OCI-LY3 (cell line): ENCODE measurements around the gene STRIP1.

Experiments
- EZH2phosphoT487 ChIP-seq: fragments of 200-600 bp; shearing (Covaris generic); IDR thresholded peaks from 2 replicates; pipeline ENCODE4 v1.6.1; 2018; ENCODE audit warnings: antibody characterized with exemption, mixed run types, low read depth
- TF ChIP-seq, protein P1 (sequence below): fragments of 200-600, 300-600 bp; sonication (generic); IDR thresholded peaks from 2 replicates; pipeline ENCODE4 v1.5.1; 2014; ENCODE audit warnings: antibody characterized with exemption, low read length, low read depth

DNA sequence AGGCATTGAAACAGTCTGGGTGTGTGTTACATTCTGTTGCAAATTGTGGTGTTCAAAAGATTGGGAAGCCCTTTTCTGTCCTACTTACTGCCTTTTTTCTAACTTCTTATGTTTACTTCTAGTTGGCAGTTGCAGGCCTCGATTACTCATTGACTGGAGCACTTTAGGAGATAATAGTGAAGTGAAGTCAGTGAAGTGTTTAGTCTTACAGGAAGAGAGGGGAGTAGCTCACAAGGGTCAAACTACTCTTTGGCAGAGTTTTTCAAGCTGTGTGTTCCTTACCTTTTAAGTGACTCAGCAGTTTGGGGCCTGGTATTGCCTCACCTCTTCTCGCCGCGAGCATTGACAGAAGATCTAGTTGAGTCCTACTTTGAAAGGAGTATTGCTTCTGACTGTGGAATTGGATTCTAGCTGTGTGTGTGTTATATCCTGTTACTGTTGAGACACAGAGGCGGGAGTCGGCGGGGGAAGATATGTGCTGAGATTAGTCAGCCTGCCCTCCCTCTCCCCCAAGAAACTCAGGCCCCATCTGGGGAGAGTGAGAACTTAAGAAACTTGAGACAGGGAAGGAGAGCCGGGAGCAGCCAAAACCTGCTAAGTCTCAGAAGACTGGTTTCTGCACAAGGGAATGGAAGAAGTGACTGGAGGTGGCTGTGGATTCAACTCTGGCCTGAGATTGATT, 30.5 kb upstream of the STRIP1 start:
- TF ChIP-seq, protein P1, sequence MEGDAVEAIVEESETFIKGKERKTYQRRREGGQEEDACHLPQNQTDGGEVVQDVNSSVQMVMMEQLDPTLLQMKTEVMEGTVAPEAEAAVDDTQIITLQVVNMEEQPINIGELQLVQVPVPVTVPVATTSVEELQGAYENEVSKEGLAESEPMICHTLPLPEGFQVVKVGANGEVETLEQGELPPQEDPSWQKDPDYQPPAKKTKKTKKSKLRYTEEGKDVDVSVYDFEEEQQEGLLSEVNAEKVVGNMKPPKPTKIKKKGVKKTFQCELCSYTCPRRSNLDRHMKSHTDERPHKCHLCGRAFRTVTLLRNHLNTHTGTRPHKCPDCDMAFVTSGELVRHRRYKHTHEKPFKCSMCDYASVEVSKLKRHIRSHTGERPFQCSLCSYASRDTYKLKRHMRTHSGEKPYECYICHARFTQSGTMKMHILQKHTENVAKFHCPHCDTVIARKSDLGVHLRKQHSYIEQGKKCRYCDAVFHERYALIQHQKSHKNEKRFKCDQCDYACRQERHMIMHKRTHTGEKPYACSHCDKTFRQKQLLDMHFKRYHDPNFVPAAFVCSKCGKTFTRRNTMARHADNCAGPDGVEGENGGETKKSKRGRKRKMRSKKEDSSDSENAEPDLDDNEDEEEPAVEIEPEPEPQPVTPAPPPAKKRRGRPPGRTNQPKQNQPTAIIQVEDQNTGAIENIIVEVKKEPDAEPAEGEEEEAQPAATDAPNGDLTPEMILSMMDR, result no peak
- TF ChIP-seq EZH2phosphoT487, result no peak
